WTC11 (cell line): ENCODE data around the gene FCGBP. TPM values are rescaled to one million over a fixed set of nuclear protein-coding genes. Genes with fewer than 3 reads are reported as not detected.
"Not testable (repeated sequence)": the region's sequence is repeated elsewhere in the genome, so short reads cannot be mapped to it uniquely, and the experiment has no call there.

ENCODE experiments used
- ATAC-seq: fragments of 200-7000 bp; cut with Tn5 transposase; 2 replicates; pipeline ENCODE4 v1.10.0; 2021; ENCODE audit warnings: mild to moderate bottlenecking, moderate library complexity
- CTCF ChIA-PET: fragments of 300-600 bp; sonication (Branson Sonifier 250); formaldehyde crosslinking; loops from one replicate; lab custom pipeline; 2021; ENCODE audit warnings: antibody characterized with exemption; lab: Charles Lee
- POLR2A ChIA-PET: fragments of 350-600 bp; sonication (Branson Sonifier 250); formaldehyde crosslinking; loops from one replicate; lab custom pipeline; 2021; ENCODE audit warnings: antibody characterized with exemption; lab: Charles Lee
- DNase-seq: peaks from one replicate; pipeline ENCODE4 v3.0.0; 2021; ENCODE audit warnings: low spot score
- H3K27ac Mint-ChIP-seq: 2 replicates; pipeline ENCODE4 v1.8.0; 2021; ENCODE audit warnings: mixed read lengths
- H3K27me3 Mint-ChIP-seq: 2 replicates; pipeline ENCODE4 v1.8.0; 2021; ENCODE audit warnings: low read depth, mild to moderate bottlenecking, moderate library complexity, mixed read lengths
- H3K36me3 Mint-ChIP-seq: 2 replicates; pipeline ENCODE4 v1.8.0; 2021; ENCODE audit warnings: mixed read lengths
- H3K4me1 Mint-ChIP-seq: 2 replicates; pipeline ENCODE4 v1.8.0; 2022; ENCODE audit warnings: mixed read lengths
- H3K4me3 Mint-ChIP-seq: 2 replicates; pipeline ENCODE4 v1.8.0; 2021; ENCODE audit warnings: mild to moderate bottlenecking, moderate library complexity, mixed read lengths
- H3K9me3 Mint-ChIP-seq: 2 replicates; pipeline ENCODE4 v1.8.0; 2021; ENCODE audit warnings: mixed read lengths
- total RNA-seq: library from RNA; stranded (reverse); gene quantifications from 3 replicates; pipeline ENCODE4 v1.2.3, GENCODE V29; 2021
- TF ChIP-seq, protein P1 (sequence below): sonication (generic); formaldehyde crosslinking; IDR thresholded peaks from 2 replicates; pipeline ENCODE4 v1.8.1; 2023; ENCODE audit warnings: mild to moderate bottlenecking, missing genetic modification reagents, moderate library complexity
- TF ChIP-seq, protein P2 (sequence below): sonication (generic); formaldehyde crosslinking; IDR thresholded peaks from 2 replicates; pipeline ENCODE4 v1.8.0; 2022; ENCODE audit warnings: missing genetic modification reagents

FCGBP gene
- total RNA-seq, 1 experiment from 2014 or later = 2.8 TPM

DNA sequence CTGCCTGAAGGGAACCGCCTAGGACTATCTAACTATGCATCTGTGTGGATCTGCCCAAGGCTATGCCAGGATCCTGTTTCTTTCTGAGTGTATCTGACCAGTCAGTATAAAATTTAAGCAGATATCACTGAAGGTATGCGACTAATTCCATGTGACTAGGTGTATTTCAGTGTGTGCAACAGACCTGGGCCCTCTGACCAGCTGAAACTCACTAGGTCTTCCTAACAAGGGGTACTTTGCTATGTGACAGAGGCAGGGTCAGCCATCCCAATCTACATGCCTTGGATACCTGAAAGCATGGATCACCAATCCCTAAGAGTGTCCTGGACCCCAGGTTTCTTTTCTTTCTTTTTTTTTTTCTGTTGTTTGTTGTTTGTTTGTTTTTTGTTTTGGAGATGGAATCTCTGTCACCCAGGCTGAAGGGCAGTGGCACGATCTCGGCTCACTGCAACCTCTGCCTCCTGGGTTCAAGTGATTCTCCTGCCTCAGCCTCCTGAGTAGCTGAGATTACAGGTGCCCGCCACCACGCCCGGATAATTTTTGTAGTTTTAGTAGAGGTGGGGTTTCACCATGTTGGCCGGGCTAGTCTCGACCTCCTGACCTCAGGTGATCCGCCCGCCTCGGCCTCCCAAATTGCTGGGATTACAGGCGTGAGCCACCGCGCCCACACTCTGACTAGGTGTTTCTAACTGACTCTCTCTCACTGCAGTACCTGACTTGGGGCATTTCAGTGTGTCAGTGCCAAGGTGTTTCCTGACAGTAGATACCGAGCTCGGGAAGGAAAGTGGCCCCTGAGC, 43.5 kb downstream of the FCGBP start (continued):
- TF ChIP-seq, protein P1, sequence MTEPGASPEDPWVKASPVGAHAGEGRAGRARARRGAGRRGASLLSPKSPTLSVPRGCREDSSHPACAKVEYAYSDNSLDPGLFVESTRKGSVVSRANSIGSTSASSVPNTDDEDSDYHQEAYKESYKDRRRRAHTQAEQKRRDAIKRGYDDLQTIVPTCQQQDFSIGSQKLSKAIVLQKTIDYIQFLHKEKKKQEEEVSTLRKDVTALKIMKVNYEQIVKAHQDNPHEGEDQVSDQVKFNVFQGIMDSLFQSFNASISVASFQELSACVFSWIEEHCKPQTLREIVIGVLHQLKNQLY (CRISPR knock-in tag) = no peak
- TF ChIP-seq, protein P2, sequence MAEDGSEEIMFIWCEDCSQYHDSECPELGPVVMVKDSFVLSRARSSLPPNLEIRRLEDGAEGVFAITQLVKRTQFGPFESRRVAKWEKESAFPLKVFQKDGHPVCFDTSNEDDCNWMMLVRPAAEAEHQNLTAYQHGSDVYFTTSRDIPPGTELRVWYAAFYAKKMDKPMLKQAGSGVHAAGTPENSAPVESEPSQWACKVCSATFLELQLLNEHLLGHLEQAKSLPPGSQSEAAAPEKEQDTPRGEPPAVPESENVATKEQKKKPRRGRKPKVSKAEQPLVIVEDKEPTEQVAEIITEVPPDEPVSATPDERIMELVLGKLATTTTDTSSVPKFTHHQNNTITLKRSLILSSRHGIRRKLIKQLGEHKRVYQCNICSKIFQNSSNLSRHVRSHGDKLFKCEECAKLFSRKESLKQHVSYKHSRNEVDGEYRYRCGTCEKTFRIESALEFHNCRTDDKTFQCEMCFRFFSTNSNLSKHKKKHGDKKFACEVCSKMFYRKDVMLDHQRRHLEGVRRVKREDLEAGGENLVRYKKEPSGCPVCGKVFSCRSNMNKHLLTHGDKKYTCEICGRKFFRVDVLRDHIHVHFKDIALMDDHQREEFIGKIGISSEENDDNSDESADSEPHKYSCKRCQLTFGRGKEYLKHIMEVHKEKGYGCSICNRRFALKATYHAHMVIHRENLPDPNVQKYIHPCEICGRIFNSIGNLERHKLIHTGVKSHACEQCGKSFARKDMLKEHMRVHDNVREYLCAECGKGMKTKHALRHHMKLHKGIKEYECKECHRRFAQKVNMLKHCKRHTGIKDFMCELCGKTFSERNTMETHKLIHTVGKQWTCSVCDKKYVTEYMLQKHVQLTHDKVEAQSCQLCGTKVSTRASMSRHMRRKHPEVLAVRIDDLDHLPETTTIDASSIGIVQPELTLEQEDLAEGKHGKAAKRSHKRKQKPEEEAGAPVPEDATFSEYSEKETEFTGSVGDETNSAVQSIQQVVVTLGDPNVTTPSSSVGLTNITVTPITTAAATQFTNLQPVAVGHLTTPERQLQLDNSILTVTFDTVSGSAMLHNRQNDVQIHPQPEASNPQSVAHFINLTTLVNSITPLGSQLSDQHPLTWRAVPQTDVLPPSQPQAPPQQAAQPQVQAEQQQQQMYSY (CRISPR knock-in tag) = no peak

DNA sequence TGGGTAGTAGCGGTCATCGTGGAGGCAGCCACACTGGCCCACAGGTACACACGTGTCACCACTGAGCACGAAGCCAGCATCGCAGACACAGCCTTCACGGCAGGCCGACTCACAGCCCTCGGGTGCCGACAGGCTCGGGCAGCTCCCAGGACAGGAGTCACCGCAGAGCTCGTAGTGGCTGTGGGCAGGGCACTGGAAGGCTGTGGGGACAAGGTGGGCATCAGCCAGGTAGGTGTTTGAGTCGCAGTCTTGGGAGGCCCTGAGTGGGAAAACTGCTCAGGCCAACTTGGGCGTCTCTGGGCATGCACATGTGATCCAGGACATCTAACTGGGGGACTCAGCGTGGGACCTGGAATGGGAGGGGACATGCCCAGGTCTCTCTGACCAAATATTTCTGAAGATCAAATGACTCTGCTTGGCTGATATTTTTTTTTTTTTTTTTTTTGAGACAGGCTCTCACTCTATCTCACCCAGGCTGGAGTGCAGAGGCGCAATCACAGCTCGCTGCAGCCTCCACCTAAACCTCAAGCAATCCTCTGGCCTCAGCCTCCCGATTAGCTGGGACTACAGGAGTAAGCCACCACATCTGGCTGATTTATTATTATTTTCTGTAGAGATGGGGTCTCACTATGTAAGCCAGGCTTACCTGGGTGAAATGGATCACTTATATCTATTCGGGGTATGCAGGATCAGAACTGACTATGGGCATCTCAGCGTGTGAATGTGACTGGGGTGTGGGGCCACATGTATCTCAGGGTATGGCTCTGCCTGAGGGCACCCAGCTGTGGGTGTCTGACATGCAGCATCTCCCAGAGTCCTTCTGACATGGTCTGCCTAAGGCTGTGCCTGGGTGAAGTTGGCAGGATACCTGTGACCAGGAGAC, 44.3 kb downstream of the FCGBP start:
- ChIA-PET CTCF (interaction anchor here (0.6 to 1.5 kb wide), 3 partner anchors 9 to 276 kb away, joined by 3 to 5 read pairs (median 3); partner anchors contain the start of gene PSMC4), POLR2A (interaction anchor here (0.7 to 1.1 kb wide), 2 partner anchors 65 to 80 kb away, joined by 8 to 10 read pairs; partner anchors contain the start of gene PSMC4)
- ATAC-seq, H3K27ac Mint-ChIP-seq, DNase-seq, H3K9me3 Mint-ChIP-seq, H3K27me3 Mint-ChIP-seq, H3K4me1 Mint-ChIP-seq, H3K36me3 Mint-ChIP-seq, H3K4me3 Mint-ChIP-seq: not testable (repeated sequence)

DNA sequence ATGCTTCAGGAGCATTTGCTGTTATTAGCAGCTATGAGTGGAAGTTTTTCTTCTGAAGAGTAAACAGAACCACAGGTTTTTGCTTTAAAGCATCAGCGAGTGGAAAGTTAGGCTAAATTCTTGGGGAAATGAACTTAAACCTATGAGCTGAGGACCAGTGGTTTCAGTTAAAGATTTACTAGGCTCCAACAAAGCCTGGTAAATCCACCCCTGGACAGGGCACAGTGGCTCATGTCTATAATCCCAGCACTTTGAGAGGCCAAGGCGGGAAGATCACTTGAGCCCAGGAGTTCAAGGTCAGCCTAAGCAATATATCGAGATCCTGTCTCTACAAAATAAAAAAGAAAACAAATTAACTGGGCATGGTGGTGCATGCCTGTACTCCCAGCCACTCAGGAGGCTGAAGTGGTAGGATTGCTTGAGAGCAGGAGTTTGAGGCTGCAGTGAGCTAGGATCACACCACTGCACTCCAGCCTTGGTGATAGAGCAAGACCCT, 46.9 kb downstream of the FCGBP start:
- ATAC-seq, H3K36me3 Mint-ChIP-seq, H3K4me3 Mint-ChIP-seq, H3K27me3 Mint-ChIP-seq, DNase-seq, H3K27ac Mint-ChIP-seq, H3K4me1 Mint-ChIP-seq, POLR2A ChIA-PET, CTCF ChIA-PET, H3K9me3 Mint-ChIP-seq: not testable (repeated sequence)

DNA sequence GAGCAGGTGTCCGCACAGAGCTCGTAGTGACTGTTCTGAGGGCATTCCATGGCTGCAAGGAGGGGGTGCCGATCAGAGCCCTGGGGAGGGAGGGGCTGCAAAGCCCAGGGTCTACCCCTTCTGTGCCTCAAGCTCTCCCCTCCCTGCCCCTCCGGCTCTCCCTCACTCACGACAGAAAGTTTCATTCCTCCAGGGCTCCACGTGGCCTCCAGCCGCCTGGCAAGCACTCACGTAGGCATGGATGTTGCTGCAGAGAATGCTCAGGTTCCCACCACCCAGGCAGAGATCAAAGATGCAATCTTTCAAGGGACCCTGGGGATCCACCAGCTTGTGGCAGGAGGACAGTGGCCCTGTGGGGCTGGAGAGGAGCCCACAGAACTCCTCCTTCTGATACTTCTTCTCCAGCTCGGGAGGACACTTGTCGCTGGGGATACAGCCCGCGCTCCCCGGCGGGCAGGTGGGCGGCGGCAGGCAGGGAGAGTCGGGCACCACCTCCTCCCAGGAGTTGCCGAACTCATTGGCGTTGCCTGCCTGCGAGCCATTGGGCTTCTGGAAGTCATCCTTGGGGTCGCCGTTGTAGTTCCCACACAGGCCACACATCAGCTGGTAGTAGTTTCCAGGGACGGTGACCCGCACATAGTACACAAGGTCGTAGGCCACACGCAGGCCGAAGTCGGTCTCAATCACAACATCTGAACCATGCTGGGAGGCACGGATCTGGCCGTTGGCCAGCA, 48.4 kb downstream of the FCGBP start:
- ATAC-seq = peak; percentile 13
- H3K36me3 Mint-ChIP-seq, H3K4me3 Mint-ChIP-seq, H3K27me3 Mint-ChIP-seq, H3K4me1 Mint-ChIP-seq, DNase-seq, POLR2A ChIA-PET, H3K9me3 Mint-ChIP-seq, H3K27ac Mint-ChIP-seq, CTCF ChIA-PET: not testable (repeated sequence)

DNA sequence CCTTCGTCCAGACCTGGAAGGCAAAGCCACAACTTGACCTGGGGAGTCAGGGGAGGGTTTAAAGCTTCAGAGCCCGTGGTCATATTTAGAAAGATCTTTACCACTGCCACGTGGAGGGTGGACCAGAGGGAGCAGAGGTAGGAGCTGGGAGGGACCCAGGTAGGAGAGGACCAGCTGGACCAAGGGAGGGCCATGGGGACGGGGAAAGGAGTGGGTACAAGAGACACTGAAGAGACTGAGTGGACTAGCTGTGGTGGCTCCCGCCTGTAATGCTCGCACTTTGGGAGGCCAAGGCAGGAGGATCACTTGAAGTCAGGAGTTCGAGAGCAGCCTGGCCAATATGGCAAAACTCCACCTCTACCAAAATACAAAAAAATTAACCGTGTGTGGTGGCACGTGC, 49.7 kb downstream of the FCGBP start:
- POLR2A ChIA-PET, H3K4me1 Mint-ChIP-seq, ATAC-seq, H3K27me3 Mint-ChIP-seq, H3K36me3 Mint-ChIP-seq, H3K9me3 Mint-ChIP-seq, DNase-seq, CTCF ChIA-PET, H3K4me3 Mint-ChIP-seq, H3K27ac Mint-ChIP-seq: not testable (repeated sequence)

Other genes starting within 250 kb of the FCGBP start
- gene LGALS14, start 230.2 kb downstream of the FCGBP start, total RNA-seq = not detected in 3 replicates
- gene CLC, start 196.6 kb downstream of the FCGBP start, total RNA-seq = not detected in 3 replicates
- not detected in 3 replicates for gene LEUTX, start 155.8 kb downstream of the FCGBP start, total RNA-seq
- gene DYRK1B, start 100.5 kb downstream of the FCGBP start, total RNA-seq = 12.2 to 14.0 TPM (median 13.2 TPM) in 3 replicates
- 576 to 620 TPM (median 610 TPM) in 3 replicates for gene FBL, start 88.3 kb downstream of the FCGBP start, total RNA-seq
- gene PSMC4, start 36.5 kb upstream of the FCGBP start, total RNA-seq = 96.7 to 105 TPM (median 97.2 TPM) in 3 replicates
- 1.1 to 2.1 TPM (median 1.1 TPM) in 3 replicates for gene ZNF546, start 62.4 kb upstream of the FCGBP start, total RNA-seq
- gene ZNF780B, start 121.6 kb upstream of the FCGBP start, total RNA-seq = 21.1 to 23.7 TPM (median 22.9 TPM) in 3 replicates
- 14.5 to 20.5 TPM (median 15.9 TPM) in 3 replicates for gene ZNF780A, start 156.3 kb upstream of the FCGBP start, total RNA-seq